Ovary (tissue), 3 donors: ENCODE measurements around the gene C3.

Source experiments
- CTCF ChIP-seq, 3 donors: fragments of 450-650 bp in 2 of 3; fragments of 200-600 bp in 1 of 3; IDR thresholded peaks; one replicate each; pipeline versions ENCODE4 v1.5.1 to v1.8.0; 2016 to 2022; ENCODE audit warnings: antibody characterized with exemption in 3 of 3, mild to moderate bottlenecking in 1 of 3
- EP300 ChIP-seq: sonication (generic); formaldehyde crosslinking; IDR thresholded peaks from one replicate; pipeline ENCODE4 v1.6.1; 2017; ENCODE audit warnings: antibody characterized with exemption
- POLR2A ChIP-seq: fragments of 450-650 bp; IDR thresholded peaks from one replicate; pipeline ENCODE4 v1.6.1; 2017; ENCODE audit warnings: antibody characterized with exemption, mild to moderate bottlenecking, moderate library complexity
- donor health status: DM: no; HTN: no; CAD: no.

- TF ChIP-seq CTCF (IDR thresholded peaks at IDR 0.05) (no peak), EP300 (no peak), POLR2A (no peak)
These were observed 5.5 kb downstream of the C3 start for GRCh38 chr19:6714749-6715555.
